MM.1S (cell line): ENCODE data around the gene SCAF4.

Source experiments
- CTCF ChIP-seq: fragments of 300-600 bp; sonication (generic); IDR thresholded peaks from 2 replicates; pipeline ENCODE4 v1.5.1; 2016; ENCODE audit warnings: antibody characterized with exemption, low read length, mixed read lengths
- EZH2phosphoT487 ChIP-seq: fragments of 300-600 bp; sonication (generic); IDR thresholded peaks from 2 replicates; pipeline ENCODE4 v1.6.1; 2018; ENCODE audit warnings: antibody characterized with exemption, low read length

- TF ChIP-seq CTCF: no peak
- TF ChIP-seq EZH2phosphoT487: no peak
These were observed 29.0 kb upstream of the SCAF4 start for GRCh38 chr21:31760931-31761330.
